Bronchial epithelial cell (primary cell): ENCODE results near the gene SLC26A11. TPM values are rescaled to one million over a fixed set of nuclear protein-coding genes. Genes with fewer than 3 reads are reported as not detected.
"Not testable (repeated sequence)": the region's sequence is repeated elsewhere in the genome, so short reads cannot be mapped to it uniquely, and the experiment has no call there.

ENCODE experiments used
- DNase-seq: peaks from one replicate; pipeline ENCODE4 v3.0.0-alpha.2; 2010; ENCODE audit warnings: low read depth
- FAIRE-seq: peaks from 2 replicates; lab custom pipeline; 2011; peaks lifted over from hg19 to GRCh38; lab: Jason Lieb, UNC
- H3K27me3 ChIP-seq: 2 replicates; pipeline ENCODE4 v1.5.1; 2011; ENCODE audit warnings: low read length; ENCODE audit not compliant: control insufficient read depth, insufficient read depth
- H3K36me3 ChIP-seq: 2 replicates; pipeline ENCODE4 v1.5.1; 2011; ENCODE audit warnings: low read length; ENCODE audit not compliant: control insufficient read depth, insufficient read depth
- H3K4me3 ChIP-seq: 2 replicates; pipeline ENCODE4 v1.5.1; 2011; ENCODE audit warnings: mild to moderate bottlenecking, low read depth, low read length, control low read depth
- total RNA-seq: library from RNA; depleted of rRNA; stranded (reverse); fragments of >200 nt; gene quantifications from 2 replicates; pipeline ENCODE4 v1.2.1, GENCODE V29; 2014
- TF ChIP-seq, protein P1 (sequence below): IDR thresholded peaks from 2 replicates; pipeline ENCODE4 v1.5.1; 2011; ENCODE audit warnings: mild to moderate bottlenecking, moderate library complexity, low read length, control low read depth, inconsistent platforms; ENCODE audit not compliant: insufficient read depth, severe bottlenecking

The SLC26A11 gene
- total RNA-seq, 1 donor from 2014 or later = 1.3 TPM

- no peak overlapping the region for H3K4me3 ChIP-seq
- H3K27me3 ChIP-seq = no peaks in the 10 kb centered on the region
- FAIRE-seq (no peak), DNase-seq (no peak)
- TF ChIP-seq, protein P1, sequence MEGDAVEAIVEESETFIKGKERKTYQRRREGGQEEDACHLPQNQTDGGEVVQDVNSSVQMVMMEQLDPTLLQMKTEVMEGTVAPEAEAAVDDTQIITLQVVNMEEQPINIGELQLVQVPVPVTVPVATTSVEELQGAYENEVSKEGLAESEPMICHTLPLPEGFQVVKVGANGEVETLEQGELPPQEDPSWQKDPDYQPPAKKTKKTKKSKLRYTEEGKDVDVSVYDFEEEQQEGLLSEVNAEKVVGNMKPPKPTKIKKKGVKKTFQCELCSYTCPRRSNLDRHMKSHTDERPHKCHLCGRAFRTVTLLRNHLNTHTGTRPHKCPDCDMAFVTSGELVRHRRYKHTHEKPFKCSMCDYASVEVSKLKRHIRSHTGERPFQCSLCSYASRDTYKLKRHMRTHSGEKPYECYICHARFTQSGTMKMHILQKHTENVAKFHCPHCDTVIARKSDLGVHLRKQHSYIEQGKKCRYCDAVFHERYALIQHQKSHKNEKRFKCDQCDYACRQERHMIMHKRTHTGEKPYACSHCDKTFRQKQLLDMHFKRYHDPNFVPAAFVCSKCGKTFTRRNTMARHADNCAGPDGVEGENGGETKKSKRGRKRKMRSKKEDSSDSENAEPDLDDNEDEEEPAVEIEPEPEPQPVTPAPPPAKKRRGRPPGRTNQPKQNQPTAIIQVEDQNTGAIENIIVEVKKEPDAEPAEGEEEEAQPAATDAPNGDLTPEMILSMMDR = no peak
- peaks cover 33% of the 10 kb centered on the region for H3K36me3 ChIP-seq
Measured at GRCh38 chr17:80295146-80295545, 74.9 kb downstream of the SLC26A11 start.

DNA sequence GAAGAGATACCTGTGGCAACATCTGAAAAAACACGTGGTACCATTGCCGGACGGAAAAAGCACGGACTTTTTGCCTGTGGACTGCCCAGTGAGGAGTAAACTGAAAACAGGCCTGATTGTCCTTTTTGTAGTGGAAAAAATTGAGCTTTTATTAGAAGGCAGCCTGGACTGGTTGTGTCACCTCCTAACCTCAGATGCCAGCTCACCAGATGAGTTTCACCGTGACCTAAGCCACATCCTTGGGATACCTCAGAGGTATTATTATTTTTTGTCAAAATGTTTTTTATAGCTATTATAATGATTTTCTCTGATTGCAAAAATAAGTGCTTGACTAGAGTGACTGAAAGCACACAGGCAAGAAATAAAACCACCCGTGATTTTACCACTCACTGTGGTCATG, 75.3 kb downstream of the SLC26A11 start:
- DNase-seq = no peak
- Histone ChIP-seq H3K4me3 (no peak overlapping the region), H3K36me3 (peaks cover 29% of the 10 kb centered on the region), H3K27me3 (no peaks in the 10 kb centered on the region)
- TF ChIP-seq, protein P1 = no peak
- FAIRE-seq = no peak

DNA sequence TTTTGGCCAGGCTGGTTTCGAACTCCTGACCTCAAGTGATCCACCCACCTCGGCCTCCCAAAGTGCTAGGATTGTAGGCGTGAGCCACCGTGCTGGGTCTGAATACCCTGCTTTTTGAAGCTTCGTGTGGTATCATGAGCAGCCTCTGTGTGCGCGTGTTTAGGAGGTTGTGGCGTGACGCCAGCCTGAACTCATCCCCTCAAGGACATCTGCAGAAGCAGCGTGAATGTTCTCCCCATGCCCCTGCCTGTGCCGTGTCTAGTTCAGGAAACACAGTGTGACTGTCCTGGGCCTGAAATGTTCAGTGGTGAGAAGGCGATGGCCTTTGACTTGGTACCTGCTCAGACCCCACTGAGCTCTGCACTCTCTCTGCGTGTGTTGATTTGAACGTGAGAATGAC, 76.0 kb downstream of the SLC26A11 start:
- DNase-seq (no peak), FAIRE-seq (peak; percentile 43)
- TF ChIP-seq, protein P1 = no peak
- Histone ChIP-seq H3K4me3 (no peak overlapping the region), H3K36me3 (peaks cover 27% of the 10 kb centered on the region), H3K27me3 (no peaks in the 10 kb centered on the region)

DNA sequence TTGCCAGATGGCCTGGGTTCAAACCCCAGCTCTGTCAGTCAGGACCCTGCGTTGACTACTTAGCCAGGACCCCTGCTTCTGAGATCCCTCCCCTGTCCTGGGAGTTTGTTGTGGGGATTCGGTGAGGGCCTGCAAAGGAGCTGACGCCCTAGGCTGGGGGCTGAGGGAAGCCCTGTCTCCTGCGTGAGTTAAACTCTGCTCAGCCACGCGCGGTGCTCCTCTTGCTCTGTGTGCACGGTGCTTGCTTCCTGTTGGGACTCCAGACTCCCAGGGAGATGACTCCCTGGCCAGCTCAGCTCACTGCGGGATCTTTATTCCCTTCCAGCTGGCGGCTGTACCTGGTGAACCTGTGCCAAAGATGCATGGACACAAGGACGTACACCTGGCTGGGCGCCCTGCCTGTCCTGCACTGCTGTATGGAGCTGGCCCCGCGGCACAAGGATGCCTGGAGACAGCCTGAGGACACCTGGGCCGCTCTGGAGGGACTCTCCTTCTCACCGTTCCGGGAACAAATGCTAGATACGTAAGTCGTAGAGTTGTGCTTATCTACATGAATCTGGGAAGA, 77.9 kb downstream of the SLC26A11 start:
- FAIRE-seq (no peak), DNase-seq (no peak)
- H3K27me3 ChIP-seq = no peaks in the 10 kb centered on the region
- TF ChIP-seq, protein P1 = no peak
- H3K36me3 ChIP-seq = peaks cover 20% of the 10 kb centered on the region
- H3K4me3 ChIP-seq = no peak overlapping the region

DNA sequence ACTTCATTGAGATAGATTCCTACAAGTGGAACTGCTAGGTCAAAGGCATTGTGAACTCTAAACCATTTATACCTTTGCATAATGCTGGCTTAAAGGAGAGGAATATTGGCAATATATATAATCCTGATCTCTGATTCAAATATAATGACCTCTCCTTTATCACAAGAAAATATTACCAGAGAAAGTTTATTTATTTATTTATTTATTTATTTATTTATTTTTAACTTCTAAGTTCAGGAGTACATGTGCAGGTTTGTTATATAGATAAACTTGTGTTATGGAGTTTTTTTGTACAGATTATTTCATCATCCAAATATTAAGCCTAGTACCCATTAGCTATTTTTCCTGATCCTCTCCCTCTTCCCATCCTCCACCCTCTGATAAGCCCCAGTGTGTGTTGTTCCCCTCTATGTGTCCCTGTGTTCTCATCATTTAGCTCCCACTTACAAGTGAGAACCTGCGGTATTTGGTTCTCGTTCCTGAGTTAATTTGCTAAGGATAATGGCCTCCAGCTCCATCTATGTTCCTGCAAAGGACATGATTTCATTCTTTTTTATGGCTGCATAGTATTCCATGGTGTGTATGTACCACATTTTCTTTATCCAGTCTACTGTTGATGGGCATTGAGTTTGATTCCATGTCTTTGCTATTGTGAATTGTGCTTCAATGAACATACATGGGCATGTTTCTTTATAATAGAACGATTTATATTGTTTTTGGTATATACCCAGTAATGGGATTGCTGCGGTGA, 79.3 kb downstream of the SLC26A11 start:
- peaks cover 21% of the 10 kb centered on the region for H3K36me3 ChIP-seq
- H3K27me3 ChIP-seq, FAIRE-seq, DNase-seq, H3K4me3 ChIP-seq: not testable (repeated sequence)

- not testable (repeated sequence) for H3K27me3 ChIP-seq, H3K4me3 ChIP-seq, DNase-seq, FAIRE-seq
- H3K36me3 ChIP-seq = peaks cover 19% of the 10 kb centered on the region
Measured at GRCh38 chr17:80300756-80301155, 80.5 kb downstream of the SLC26A11 start.

Other genes with a start within 250 kb of the SLC26A11 start
- 23.7 and 33.2 TPM in 2 replicates for gene TBC1D16, start 184.6 kb upstream of the SLC26A11 start, total RNA-seq
- 0.79 and 1.7 TPM in 2 replicates for gene CCDC40, start 183.8 kb upstream of the SLC26A11 start, total RNA-seq
- 19.1 and 21.1 TPM in 2 replicates for gene GAA, start 118.8 kb upstream of the SLC26A11 start, total RNA-seq
- 101 and 176 TPM in 2 replicates for gene EIF4A3, start 73.3 kb upstream of the SLC26A11 start, total RNA-seq
- 1.6 and 8.7 TPM in 2 replicates for gene CARD14, start 50.4 kb upstream of the SLC26A11 start, total RNA-seq
- gene SGSH, start 94 bp upstream of the SLC26A11 start, total RNA-seq = 6.1 and 9.6 TPM in 2 replicates
- gene RNF213, start 40.4 kb downstream of the SLC26A11 start, total RNA-seq = 41.3 and 46.2 TPM in 2 replicates
- gene ENDOV, start 194.7 kb downstream of the SLC26A11 start, total RNA-seq = 19.5 and 20.6 TPM in 2 replicates